PC-9 (cell line): Measurements from ENCODE around the gene INO80C. TPM values are rescaled to one million over a fixed set of nuclear protein-coding genes. Genes with fewer than 3 reads are reported as not detected.

Source experiments
- BruUV-seq: library from RNA; stranded (reverse); fragments of 400-500 nt; replicated peaks from 2 replicates; lab custom pipeline; 2021; lab: Mats Ljungman, UMichigan
- CTCF ChIA-PET: fragments of 300-600 bp; sonication (Branson Sonifier 250); formaldehyde crosslinking; loops from one replicate; lab custom pipeline; 2022; ENCODE audit warnings: antibody characterized with exemption; lab: Charles Lee
- POLR2A ChIA-PET: fragments of 300-600 bp; sonication (Branson Sonifier 250); formaldehyde crosslinking; loops from one replicate; lab custom pipeline; 2022; ENCODE audit warnings: antibody characterized with exemption; ENCODE audit not compliant: unreplicated experiment; lab: Charles Lee
- DNase-seq, 2 experiments: peaks; one replicate each; pipeline versions ENCODE4 v3.0.0 to v3.0.0-alpha.2; 2015 to 2022; ENCODE audit warnings: mixed read lengths in 1 of 2
- H2AFZ ChIP-seq: fragments of 200-600 bp; sonication (generic); 2 replicates; pipeline ENCODE4 v1.8.1; 2017; ENCODE audit warnings: antibody characterized with exemption
- H3F3A ChIP-seq: fragments of 200-600 bp; sonication (generic); 2 replicates; pipeline ENCODE4 v1.8.1; 2017; ENCODE audit warnings: antibody characterized with exemption, mild to moderate bottlenecking, low read depth; ENCODE audit not compliant: insufficient read depth
- H3K27ac ChIP-seq: fragments of 200-600 bp; sonication (generic); 2 replicates; pipeline ENCODE4 v1.6.1; 2016; ENCODE audit warnings: mixed run types
- H3K27me3 ChIP-seq: fragments of 200-600 bp; sonication (generic); 2 replicates; pipeline ENCODE4 v1.6.1; 2016; ENCODE audit warnings: low read depth, mixed run types; ENCODE audit not compliant: insufficient read depth
- H3K36me3 ChIP-seq: fragments of 200-600 bp; sonication (generic); 2 replicates; pipeline ENCODE4 v1.6.1; 2016; ENCODE audit warnings: low read depth, mixed run types
- H3K4me1 ChIP-seq: fragments of 200-600 bp; sonication (generic); replicated peaks from 2 replicates; pipeline ENCODE4 v1.6.1; 2016; ENCODE audit warnings: mixed run types; ENCODE audit not compliant: insufficient read depth
- H3K4me2 ChIP-seq: fragments of 200-600 bp; sonication (generic); 2 replicates; pipeline ENCODE4 v1.6.1; 2017; ENCODE audit warnings: mixed run types
- H3K4me3 ChIP-seq: fragments of 200-600 bp; sonication (generic); 2 replicates; pipeline ENCODE4 v1.6.1; 2016; ENCODE audit warnings: mixed run types
- H3K79me2 ChIP-seq: fragments of 200-600 bp; sonication (generic); 2 replicates; pipeline ENCODE4 v1.6.1; 2017; ENCODE audit warnings: low read depth, mixed run types
- H3K9me2 ChIP-seq: fragments of 200-600 bp; sonication (generic); 2 replicates; pipeline ENCODE4 v1.8.1; 2017; ENCODE audit warnings: mild to moderate bottlenecking; ENCODE audit not compliant: insufficient read depth
- H3K9me3 ChIP-seq: fragments of 200-600 bp; sonication (generic); 2 replicates; pipeline ENCODE4 v1.8.1; 2016; ENCODE audit warnings: low read depth; ENCODE audit not compliant: insufficient read depth
- H4K20me1 ChIP-seq: fragments of 200-600 bp; sonication (generic); 2 replicates; pipeline ENCODE4 v1.8.1; 2017; ENCODE audit not compliant: insufficient read depth
- CTCF ChIP-seq: fragments of 200-600 bp; sonication (generic); conservative IDR thresholded peaks from 2 replicates; pipeline ENCODE4 v1.6.1; 2017; ENCODE audit warnings: mixed run types, antibody characterized with exemption, mild to moderate bottlenecking, moderate library complexity
- EZH2 ChIP-seq: fragments of 200-600 bp; sonication (generic); IDR thresholded peaks from 2 replicates; pipeline ENCODE4 v1.8.0; 2017; ENCODE audit warnings: antibody characterized with exemption, low read depth
- intact Hi-C: fragments of 100-400 bp; cut with micrococcal nuclease; formaldehyde crosslinking; loops from one replicate; pipeline ENCODE4 v1.10.0; 2022; ENCODE audit not compliant: unreplicated experiment
- total RNA-seq: library from RNA; stranded (reverse); gene quantifications from 2 replicates; pipeline ENCODE4 v1.2.3, GENCODE V29; 2021

Gene INO80C
- total RNA-seq, 1 experiment from 2014 or later: 29.5 TPM

- Histone ChIP-seq H3K36me3 (no peaks in the 10 kb centered on the region), H3K4me1 (peaks cover 71% of the 10 kb centered on the region), H3F3A (peaks cover 41% of the 10 kb centered on the region), H2AFZ (peak overlapping the region; percentile 68; the same call in 1 of the 2 replicates), H4K20me1 (no peaks in the 10 kb centered on the region), H3K4me2 (peak overlapping the region; percentile 48), H3K9me3 (no peaks in the 10 kb centered on the region), H3K9me2 (no peaks in the 10 kb centered on the region), H3K27me3 (no peaks in the 10 kb centered on the region), H3K79me2 (peaks cover 8% of the 10 kb centered on the region; the same call in 1 of the 2 replicates), H3K27ac (peak overlapping the region; percentile 83), H3K4me3 (no peak overlapping the region)
- intact Hi-C loops: loop anchor here (1.0 to 5.0 kb wide), 2 partner anchors 36 to 103 kb away; no protein-coding TSS in a partner anchor
- ChIA-PET CTCF (interaction anchor here (0.6 kb wide), 1 partner anchor 10 kb away, joined by 3 read pairs; no protein-coding TSS in a partner anchor), POLR2A (interaction anchor here (0.5 to 1.0 kb wide), 4 partner anchors 12 to 273 kb away, joined by 3 to 13 read pairs (median 8); partner anchors contain the start of gene ZNF397)
- BruUV-seq: TSS peak; percentile 88
- TF ChIP-seq EZH2 (no peak), CTCF (no peak)
- peak; percentile 86 to 91 for DNase-seq
Measured at GRCh38 chr18:35513181-35513936, 15.6 kb upstream of the INO80C start.

DNA sequence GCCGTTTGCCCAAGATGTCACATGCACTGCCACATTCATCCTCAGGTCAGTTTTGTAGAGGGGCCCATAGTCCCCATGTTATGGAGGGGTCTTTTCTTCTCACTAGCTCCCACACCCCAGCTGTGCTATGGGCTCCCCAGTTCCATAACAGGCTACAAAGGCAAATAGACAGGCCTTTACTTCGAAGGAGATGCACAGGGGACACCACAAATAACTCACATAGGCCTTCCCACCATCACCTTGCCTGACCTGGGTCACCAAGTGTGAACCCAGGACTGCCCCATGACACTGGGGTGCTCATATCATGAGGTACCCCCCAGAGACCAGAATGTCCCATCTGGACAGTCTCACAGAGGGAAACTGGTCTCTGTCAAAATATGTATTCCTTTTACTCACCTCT, 15.0 kb upstream of the INO80C start:
- H3K36me3 ChIP-seq: no peaks in the 10 kb centered on the region
- H3K79me2 ChIP-seq: peaks cover 8% of the 10 kb centered on the region; the same call in 1 of the 2 replicates
- H3K9me3 ChIP-seq: no peaks in the 10 kb centered on the region
- no peak overlapping the region for H3K4me3 ChIP-seq
- ChIA-PET POLR2A (interaction anchor here (0.5 to 0.8 kb wide), 2 partner anchors 14 to 16 kb away, joined by 9 to 13 read pairs; no protein-coding TSS in a partner anchor), CTCF (no interaction called here)
- peak overlapping the region; percentile 48 for H3K4me2 ChIP-seq
- intact Hi-C loops: loop anchor here (1.0 to 5.0 kb wide), 2 partner anchors 35 to 104 kb away; no protein-coding TSS in a partner anchor
- peaks cover 77% of the 10 kb centered on the region for H3K4me1 ChIP-seq
- TSS peak; percentile 83 for BruUV-seq
- no peaks in the 10 kb centered on the region for H3K27me3 ChIP-seq
- no peak for TF ChIP-seq CTCF
- no peak for TF ChIP-seq EZH2
- no peak overlapping the region for H2AFZ ChIP-seq
- no peaks in the 10 kb centered on the region for H3K9me2 ChIP-seq
- H3F3A ChIP-seq: peaks cover 47% of the 10 kb centered on the region
- no peak for DNase-seq
- H4K20me1 ChIP-seq: no peaks in the 10 kb centered on the region
- peak overlapping the region; percentile 83 for H3K27ac ChIP-seq

GRCh38 chr18:35511833-35512232, 14.1 kb upstream of the INO80C start:
- Histone ChIP-seq H3K79me2 (peaks cover 8% of the 10 kb centered on the region; the same call in 1 of the 2 replicates), H3K4me2 (peak overlapping the region; percentile 48), H4K20me1 (no peaks in the 10 kb centered on the region), H3K27me3 (no peaks in the 10 kb centered on the region), H3K9me2 (no peaks in the 10 kb centered on the region), H3F3A (peaks cover 54% of the 10 kb centered on the region), H3K9me3 (no peaks in the 10 kb centered on the region), H2AFZ (no peak overlapping the region), H3K36me3 (no peaks in the 10 kb centered on the region), H3K4me1 (peaks cover 84% of the 10 kb centered on the region), H3K27ac (peak overlapping the region; percentile 83; the same call in 1 of the 2 replicates), H3K4me3 (no peak overlapping the region)
- CTCF ChIA-PET: no interaction called here
- no peak for DNase-seq
- no peak for TF ChIP-seq CTCF
- TF ChIP-seq EZH2: no peak
- no TSS peak for BruUV-seq
- intact Hi-C loops: loop anchor here (5.0 kb wide), 1 partner anchor 35 kb away; no protein-coding TSS in a partner anchor
- POLR2A ChIA-PET: interaction anchor here (0.6 kb wide), 1 partner anchor 939 kb away, joined by 4 read pairs; no protein-coding TSS in a partner anchor
